ENCODE results near the gene TSPAN8.
"Not testable (repeated sequence)": the region's sequence is repeated elsewhere in the genome, so short reads cannot be mapped to it uniquely, and the experiment has no call there.

The TSPAN8 gene

GRCh38 chr12:71157601-71158233 lies at the start of gene TSPAN8:
TSS of gene TSPAN8 (minus strand) at chr12:71157999. CDS start at chr12:71157678, 321 bp downstream.
- DNase-seq, result no peak

GRCh38 chr12:71201136-71201679 lies 43.4 kb upstream of the TSPAN8 start:
- no peak for DNase-seq

GRCh38 chr12:71200706-71201105 lies 42.9 kb upstream of the TSPAN8 start:
- no peak for DNase-seq

GRCh38 chr12:71197460-71197859 lies 39.7 kb upstream of the TSPAN8 start:
- no peak for DNase-seq

- no peak for DNase-seq
Observed at GRCh38 chr12:71195338-71195896, 37.6 kb upstream of the TSPAN8 start.

GRCh38 chr12:71194657-71195056 lies 36.9 kb upstream of the TSPAN8 start:
- DNase-seq, result no peak

GRCh38 chr12:71193041-71193440 lies 35.2 kb upstream of the TSPAN8 start:
- DNase-seq, result no peak

GRCh38 chr12:71191509-71192196 lies 33.9 kb upstream of the TSPAN8 start:
- no peak for DNase-seq

GRCh38 chr12:71190822-71191221 lies 33.0 kb upstream of the TSPAN8 start:
- DNase-seq, result no peak

- no peak for DNase-seq
Observed at GRCh38 chr12:71187379-71187778, 29.6 kb upstream of the TSPAN8 start.

GRCh38 chr12:71186571-71187288 lies 28.9 kb upstream of the TSPAN8 start:
- DNase-seq, result no peak

GRCh38 chr12:71183846-71184245 lies 26.0 kb upstream of the TSPAN8 start:
- DNase-seq, result no peak

GRCh38 chr12:71183018-71183417 lies 25.2 kb upstream of the TSPAN8 start:
- no peak for DNase-seq

GRCh38 chr12:71178162-71178561 lies 20.4 kb upstream of the TSPAN8 start:
- DNase-seq, result no peak

GRCh38 chr12:71174825-71175224 lies 17.0 kb upstream of the TSPAN8 start:
- no peak for DNase-seq

GRCh38 chr12:71174146-71174545 lies 16.3 kb upstream of the TSPAN8 start:
- DNase-seq, result no peak

- no peak for DNase-seq
Observed at GRCh38 chr12:71170456-71170855, 12.7 kb upstream of the TSPAN8 start.

- DNase-seq, result no peak
Observed at GRCh38 chr12:71169286-71169685, 11.5 kb upstream of the TSPAN8 start.

- DNase-seq, result no peak
Observed at GRCh38 chr12:71166862-71167496, 9.2 kb upstream of the TSPAN8 start.

GRCh38 chr12:71166280-71166679 lies 8.5 kb upstream of the TSPAN8 start:
- no peak for DNase-seq

GRCh38 chr12:71165780-71166179 lies 8.0 kb upstream of the TSPAN8 start:
- DNase-seq, result not testable (repeated sequence)

GRCh38 chr12:71164568-71165197 lies 6.9 kb upstream of the TSPAN8 start:
- DNase-seq, result no peak
